ENCODE data around the gene TMEM131. TPM values are rescaled to one million over a fixed set of nuclear protein-coding genes. Genes with fewer than 3 reads are reported as not detected.
A peak's percentile ranks its signal among the peaks of the same experiment; 100 is the strongest.

The TMEM131 gene
- total RNA-seq, 1 experiment from 2014 or later: 29.6 TPM

- Histone ChIP-seq H3K9me3 (ENCODE audit: insufficient read depth, low read depth) (no peaks in the 10 kb centered on the region), H3K9me2 (ENCODE audit: insufficient read depth) (no peaks in the 10 kb centered on the region), H3K79me2 (ENCODE audit: low read depth) (peaks cover 67% of the 10 kb centered on the region), H2AFZ (no peak overlapping the region), H3K36me3 (ENCODE audit: low read depth) (peaks cover 7% of the 10 kb centered on the region; the same call in 1 of the 2 replicates), H3K27me3 (ENCODE audit: insufficient read depth, low read depth) (no peaks in the 10 kb centered on the region), H3K4me2 (no peak overlapping the region), H3K4me1 (replicated peaks; ENCODE audit: insufficient read depth) (no peaks in the 10 kb centered on the region), H3K27ac (no peak overlapping the region), H3F3A (ENCODE audit: insufficient read depth, low read depth) (no peaks in the 10 kb centered on the region), H4K20me1 (ENCODE audit: insufficient read depth) (peaks cover 13% of the 10 kb centered on the region), H3K4me3 (no peak overlapping the region)
- intact Hi-C loops (cut with micrococcal nuclease; ENCODE audit: unreplicated experiment): no loop called here
- BruUV-seq (replicated peaks): no TSS peak
- TF ChIP-seq CTCF (conservative IDR thresholded peaks at IDR 0.05) (no peak), EZH2 (IDR thresholded peaks at IDR 0.05; ENCODE audit: low read depth) (no peak)
- CTCF ChIA-PET: no interaction called here
- POLR2A ChIA-PET (ENCODE audit: unreplicated experiment): no interaction called here
- no peak for DNase-seq
These were observed 67.2 kb downstream of the TMEM131 start for GRCh38 chr2:97928591-97928990.

GRCh38 chr2:97926946-97927345 lies 68.8 kb downstream of the TMEM131 start:
- TF ChIP-seq CTCF (conservative IDR thresholded peaks at IDR 0.05) (no peak), EZH2 (IDR thresholded peaks at IDR 0.05; ENCODE audit: low read depth) (no peak)
- H3K9me2 ChIP-seq (ENCODE audit: insufficient read depth): no peaks in the 10 kb centered on the region
- intact Hi-C loops (cut with micrococcal nuclease; ENCODE audit: unreplicated experiment): no loop called here
- peaks cover 7% of the 10 kb centered on the region; the same call in 1 of the 2 replicates for H3K36me3 ChIP-seq (ENCODE audit: low read depth)
- H3K4me1 ChIP-seq (replicated peaks; ENCODE audit: insufficient read depth): no peaks in the 10 kb centered on the region
- no peak overlapping the region for H3K4me3 ChIP-seq
- H3K79me2 ChIP-seq (ENCODE audit: low read depth): peaks cover 51% of the 10 kb centered on the region
- BruUV-seq (replicated peaks): no TSS peak
- H3K4me2 ChIP-seq: no peak overlapping the region
- ChIA-PET POLR2A (ENCODE audit: unreplicated experiment) (no interaction called here), CTCF (no interaction called here)
- 0 out of 2 replicates have a peak overlapping the region, but pooled peaks have one; percentile 0 for H3K27ac ChIP-seq
- H2AFZ ChIP-seq: no peak overlapping the region
- H4K20me1 ChIP-seq (ENCODE audit: insufficient read depth): peaks cover 5% of the 10 kb centered on the region; the same call in 1 of the 2 replicates
- no peaks in the 10 kb centered on the region for H3F3A ChIP-seq (ENCODE audit: insufficient read depth, low read depth)
- DNase-seq: peak in 1 of 2 experiments; percentile 53
- no peaks in the 10 kb centered on the region for H3K9me3 ChIP-seq (ENCODE audit: insufficient read depth, low read depth)
- no peaks in the 10 kb centered on the region for H3K27me3 ChIP-seq (ENCODE audit: insufficient read depth, low read depth)

GRCh38 chr2:97924194-97924593 lies 71.6 kb downstream of the TMEM131 start:
- TF ChIP-seq CTCF (conservative IDR thresholded peaks at IDR 0.05) (no peak), EZH2 (IDR thresholded peaks at IDR 0.05; ENCODE audit: low read depth) (no peak)
- Histone ChIP-seq H3K79me2 (ENCODE audit: low read depth) (peaks cover 25% of the 10 kb centered on the region), H3K27ac (no peak overlapping the region), H3K9me3 (ENCODE audit: insufficient read depth, low read depth) (peaks cover 11% of the 10 kb centered on the region), H3K4me3 (no peak overlapping the region), H3K4me1 (replicated peaks; ENCODE audit: insufficient read depth) (no peaks in the 10 kb centered on the region), H3K4me2 (no peak overlapping the region), H2AFZ (no peak overlapping the region), H4K20me1 (ENCODE audit: insufficient read depth) (no peaks in the 10 kb centered on the region), H3F3A (ENCODE audit: insufficient read depth, low read depth) (no peaks in the 10 kb centered on the region), H3K9me2 (ENCODE audit: insufficient read depth) (no peaks in the 10 kb centered on the region), H3K36me3 (ENCODE audit: low read depth) (peaks cover 21% of the 10 kb centered on the region), H3K27me3 (ENCODE audit: insufficient read depth, low read depth) (no peaks in the 10 kb centered on the region)
- CTCF ChIA-PET: no interaction called here
- intact Hi-C loops (cut with micrococcal nuclease; ENCODE audit: unreplicated experiment): no loop called here
- no TSS peak for BruUV-seq (replicated peaks)
- POLR2A ChIA-PET (ENCODE audit: unreplicated experiment): no interaction called here
- DNase-seq: no peak

Data from PC-9 (cell line).